ENCODE results near the gene MXD1. TPM values are rescaled to one million over a fixed set of nuclear protein-coding genes. Genes with fewer than 3 reads are reported as not detected.

Gene MXD1
- total RNA-seq, 1 donor from 2014 or later, result 30.5 TPM

DNA sequence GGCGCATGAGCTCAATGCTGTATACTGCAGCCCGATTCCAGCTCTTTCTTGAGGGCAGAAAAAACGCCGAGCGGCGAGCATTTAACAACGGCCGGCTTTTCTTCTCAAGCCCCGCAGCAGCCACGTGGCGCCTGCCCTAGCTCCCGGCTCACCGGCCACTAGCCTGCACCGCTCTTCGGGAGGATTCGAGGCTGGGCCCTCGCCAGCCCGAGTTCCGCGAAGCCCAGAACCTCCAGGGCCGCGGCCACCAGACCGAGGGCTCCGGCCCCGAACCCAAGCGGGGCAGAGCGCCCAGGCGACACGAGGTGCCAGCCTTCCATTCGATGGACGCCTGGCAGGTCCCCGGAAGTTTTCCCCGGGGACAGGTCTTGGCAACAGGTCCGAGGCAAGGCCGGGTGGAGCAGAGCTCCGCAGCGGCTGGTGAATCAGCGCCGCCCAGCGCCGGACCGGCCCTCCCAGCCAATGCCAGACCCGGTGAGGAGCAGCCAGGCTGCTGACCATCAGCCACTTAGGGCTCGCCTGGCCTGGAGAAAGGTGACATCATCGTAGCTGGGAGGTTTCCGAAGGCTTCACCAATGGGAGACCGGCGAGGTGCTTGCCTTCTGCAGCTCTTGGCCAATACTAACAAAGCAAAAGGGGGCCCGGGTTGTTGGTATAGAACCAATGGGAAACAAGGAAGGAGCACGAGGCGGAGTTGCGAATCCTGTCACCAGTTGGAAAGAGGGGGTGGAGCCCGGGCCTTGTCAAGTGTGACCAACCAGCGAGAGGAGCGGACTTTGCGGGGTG is 552 bp upstream of the MXD1 start:
- Histone ChIP-seq H3K36me3 (ENCODE audit: control insufficient read depth, insufficient read depth, low read length) (peaks cover 1% of the 10 kb centered on the region), H3K4me3 (ENCODE audit: low read depth, low read length) (peak overlapping the region; percentile 72), H3K27me3 (ENCODE audit: control insufficient read depth, insufficient read depth, low read length) (no peaks in the 10 kb centered on the region)
- TF ChIP-seq, protein P1, sequence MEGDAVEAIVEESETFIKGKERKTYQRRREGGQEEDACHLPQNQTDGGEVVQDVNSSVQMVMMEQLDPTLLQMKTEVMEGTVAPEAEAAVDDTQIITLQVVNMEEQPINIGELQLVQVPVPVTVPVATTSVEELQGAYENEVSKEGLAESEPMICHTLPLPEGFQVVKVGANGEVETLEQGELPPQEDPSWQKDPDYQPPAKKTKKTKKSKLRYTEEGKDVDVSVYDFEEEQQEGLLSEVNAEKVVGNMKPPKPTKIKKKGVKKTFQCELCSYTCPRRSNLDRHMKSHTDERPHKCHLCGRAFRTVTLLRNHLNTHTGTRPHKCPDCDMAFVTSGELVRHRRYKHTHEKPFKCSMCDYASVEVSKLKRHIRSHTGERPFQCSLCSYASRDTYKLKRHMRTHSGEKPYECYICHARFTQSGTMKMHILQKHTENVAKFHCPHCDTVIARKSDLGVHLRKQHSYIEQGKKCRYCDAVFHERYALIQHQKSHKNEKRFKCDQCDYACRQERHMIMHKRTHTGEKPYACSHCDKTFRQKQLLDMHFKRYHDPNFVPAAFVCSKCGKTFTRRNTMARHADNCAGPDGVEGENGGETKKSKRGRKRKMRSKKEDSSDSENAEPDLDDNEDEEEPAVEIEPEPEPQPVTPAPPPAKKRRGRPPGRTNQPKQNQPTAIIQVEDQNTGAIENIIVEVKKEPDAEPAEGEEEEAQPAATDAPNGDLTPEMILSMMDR (IDR thresholded peaks at IDR 0.05; ENCODE audit: insufficient read depth, low read length, severe bottlenecking), result no peak
- FAIRE-seq (peak; percentile 55), DNase-seq (ENCODE audit: low read depth) (peak; percentile 100)

DNA sequence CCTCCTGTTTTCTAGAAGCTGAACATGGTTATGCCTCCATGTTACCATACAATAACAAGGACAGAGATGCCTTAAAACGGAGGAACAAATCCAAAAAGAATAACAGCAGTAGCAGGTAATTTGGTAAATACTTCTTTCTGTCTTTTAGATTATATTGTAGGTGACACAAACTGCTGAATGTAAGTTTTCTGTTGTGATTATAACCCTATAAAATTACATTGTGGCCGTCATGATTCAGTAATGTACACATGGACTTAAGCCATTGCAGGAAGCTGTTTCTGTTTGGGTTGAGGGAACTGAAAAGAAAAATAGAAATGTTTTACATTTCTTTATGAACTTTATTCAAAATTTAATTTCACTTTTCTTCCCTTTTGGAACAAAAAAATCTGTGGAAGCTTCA is 1.2 kb downstream of the MXD1 start:
- H3K4me3 ChIP-seq (ENCODE audit: low read depth, low read length), result peak overlapping the region; percentile 93
- DNase-seq (ENCODE audit: low read depth), result peak; percentile 55
- peaks cover 3% of the 10 kb centered on the region for H3K36me3 ChIP-seq (ENCODE audit: control insufficient read depth, insufficient read depth, low read length)
- no peaks in the 10 kb centered on the region for H3K27me3 ChIP-seq (ENCODE audit: control insufficient read depth, insufficient read depth, low read length)
- FAIRE-seq, result no peak
- TF ChIP-seq, protein P1 (IDR thresholded peaks at IDR 0.05; ENCODE audit: insufficient read depth, low read length, severe bottlenecking), result no peak

DNA sequence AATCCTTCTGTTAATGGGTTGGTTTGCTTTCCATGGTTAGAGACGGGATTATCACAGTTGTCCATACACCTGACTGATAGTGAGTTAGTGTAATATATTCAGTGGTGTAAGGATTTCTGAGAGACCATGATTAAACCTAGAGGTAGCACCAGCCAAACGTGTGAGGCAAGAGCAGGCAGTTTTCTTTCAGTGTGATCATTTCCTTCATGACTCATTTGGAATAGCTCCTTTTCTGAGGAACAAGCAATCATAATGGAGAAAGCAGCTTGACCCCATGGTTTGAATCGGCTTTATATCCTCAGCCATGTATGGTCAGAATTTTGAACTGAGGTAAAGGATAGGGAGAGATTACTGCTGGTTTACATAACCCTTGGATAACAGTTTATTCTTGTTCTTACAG is 2.9 kb downstream of the MXD1 start:
- H3K36me3 ChIP-seq (ENCODE audit: control insufficient read depth, insufficient read depth, low read length), result peaks cover 11% of the 10 kb centered on the region
- DNase-seq (ENCODE audit: low read depth), result peak; percentile 93
- H3K4me3 ChIP-seq (ENCODE audit: low read depth, low read length), result no peak overlapping the region
- TF ChIP-seq, protein P1 (IDR thresholded peaks at IDR 0.05; ENCODE audit: insufficient read depth, low read length, severe bottlenecking), result no peak
- no peaks in the 10 kb centered on the region for H3K27me3 ChIP-seq (ENCODE audit: control insufficient read depth, insufficient read depth, low read length)
- peak; percentile 32 for FAIRE-seq

DNA sequence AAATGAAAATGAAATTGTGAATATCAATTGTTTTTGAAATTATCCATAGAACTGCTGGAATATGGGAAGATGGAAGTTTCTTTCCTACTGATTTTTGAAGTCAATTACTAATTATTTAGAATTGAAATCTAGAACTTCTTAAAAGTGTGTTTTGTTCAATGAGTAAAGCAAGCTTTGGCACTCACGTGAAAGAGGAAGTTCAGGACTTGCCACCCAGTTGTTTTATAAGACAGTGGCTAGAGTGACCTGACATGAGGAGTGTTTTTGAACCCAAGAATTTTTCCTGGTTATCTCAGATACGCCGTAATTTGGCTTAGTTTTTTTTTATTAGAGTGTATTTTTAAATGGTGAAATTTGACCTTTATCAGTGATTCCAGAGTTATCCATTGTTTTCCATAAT is 3.5 kb downstream of the MXD1 start:
- Histone ChIP-seq H3K27me3 (ENCODE audit: control insufficient read depth, insufficient read depth, low read length) (no peaks in the 10 kb centered on the region), H3K36me3 (ENCODE audit: control insufficient read depth, insufficient read depth, low read length) (peaks cover 13% of the 10 kb centered on the region), H3K4me3 (ENCODE audit: low read depth, low read length) (no peak overlapping the region)
- FAIRE-seq (no peak), DNase-seq (ENCODE audit: low read depth) (no peak)
- TF ChIP-seq, protein P1 (IDR thresholded peaks at IDR 0.05; ENCODE audit: insufficient read depth, low read length, severe bottlenecking), result no peak

DNA sequence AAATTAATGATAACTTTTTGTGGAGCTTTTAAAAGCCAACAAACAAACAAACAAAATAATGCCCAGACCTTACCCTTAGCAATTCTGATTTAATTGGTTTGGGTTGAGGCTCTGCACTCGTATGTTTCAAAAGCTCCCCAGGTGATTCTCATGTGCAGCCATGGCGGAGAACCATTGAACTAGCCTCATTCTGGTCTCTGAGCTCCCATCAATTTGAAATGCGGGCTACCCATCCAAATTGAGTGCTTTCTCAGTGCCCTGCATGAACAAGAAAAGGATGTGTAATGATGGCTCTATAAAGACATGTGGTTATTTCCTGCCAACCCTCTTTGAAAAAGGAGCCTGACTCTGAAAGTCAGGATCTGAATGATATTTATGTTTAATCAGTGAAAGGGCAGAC is 8.2 kb downstream of the MXD1 start:
- FAIRE-seq, result no peak

More for the DNA sequence above, 8.2 kb downstream of the MXD1 start:
- peaks cover 16% of the 10 kb centered on the region for H3K36me3 ChIP-seq (ENCODE audit: control insufficient read depth, insufficient read depth, low read length)
- no peak for DNase-seq (ENCODE audit: low read depth)
- H3K4me3 ChIP-seq (ENCODE audit: low read depth, low read length), result no peak overlapping the region
- no peaks in the 10 kb centered on the region for H3K27me3 ChIP-seq (ENCODE audit: control insufficient read depth, insufficient read depth, low read length)
- TF ChIP-seq, protein P1 (IDR thresholded peaks at IDR 0.05; ENCODE audit: insufficient read depth, low read length, severe bottlenecking), result no peak
